A549 (cell line): Measurements from ENCODE around the gene SLCO1A2.

ENCODE experiments used
- CHD2 ChIP-seq: fragments of 150-350 bp; IDR thresholded peaks from 2 replicates; pipeline ENCODE4 v1.6.1; 2014; ENCODE audit warnings: low read length; ENCODE audit not compliant: partially characterized antibody
- CTCF ChIP-seq: fragments of >200 bp; sonication (Bioruptor Twin); formaldehyde crosslinking; IDR thresholded peaks from 3 replicates; pipeline ENCODE4 v1.5.1; 2016
- EHMT2 ChIP-seq: fragments of 200-600 bp; sonication (generic); IDR thresholded peaks from 2 replicates; pipeline ENCODE4 v1.6.1; 2016; ENCODE audit warnings: antibody characterized with exemption, low read depth, mild to moderate bottlenecking, moderate library complexity
- POLR2A ChIP-seq: IDR thresholded peaks from 2 replicates; pipeline ENCODE4 v1.6.1; 2012; ENCODE audit warnings: mild to moderate bottlenecking, low read length
- RCOR1 ChIP-seq: fragments of 150-350 bp; IDR thresholded peaks from 2 replicates; pipeline ENCODE4 v1.6.1; 2014; ENCODE audit warnings: antibody characterized with exemption, low read length, low read depth
- TF ChIP-seq, protein P1 (sequence below): IDR thresholded peaks from 2 replicates; pipeline ENCODE4 v1.6.1; 2012

GRCh38 chr12:21353487-21353886 lies 18.8 kb upstream of the SLCO1A2 start:
- TF ChIP-seq CHD2 (no peak), CTCF (no peak), RCOR1 (no peak), EHMT2 (no peak), POLR2A (no peak)
- TF ChIP-seq, protein P1, sequence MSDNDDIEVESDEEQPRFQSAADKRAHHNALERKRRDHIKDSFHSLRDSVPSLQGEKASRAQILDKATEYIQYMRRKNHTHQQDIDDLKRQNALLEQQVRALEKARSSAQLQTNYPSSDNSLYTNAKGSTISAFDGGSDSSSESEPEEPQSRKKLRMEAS: no peak
